ENCODE results near the gene ZSWIM8.

DNA sequence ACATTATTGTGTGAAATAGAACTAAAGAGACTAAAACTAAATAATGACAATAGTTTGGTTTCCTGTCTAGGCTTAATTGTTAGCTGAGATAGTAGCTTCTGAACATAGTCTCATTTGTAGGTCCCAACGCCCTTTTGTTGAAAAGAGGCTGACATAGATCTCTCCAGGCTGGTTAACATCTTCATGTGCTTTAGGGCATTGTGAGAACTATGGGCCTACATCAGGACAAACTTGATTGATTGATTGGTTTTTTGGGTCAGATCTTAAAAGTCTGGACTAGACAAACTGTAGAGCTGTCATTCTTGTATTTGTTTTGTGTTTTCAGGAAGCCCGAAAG, 2.7 kb upstream of the ZSWIM8 start:
- TF ChIP-seq, protein P1, sequence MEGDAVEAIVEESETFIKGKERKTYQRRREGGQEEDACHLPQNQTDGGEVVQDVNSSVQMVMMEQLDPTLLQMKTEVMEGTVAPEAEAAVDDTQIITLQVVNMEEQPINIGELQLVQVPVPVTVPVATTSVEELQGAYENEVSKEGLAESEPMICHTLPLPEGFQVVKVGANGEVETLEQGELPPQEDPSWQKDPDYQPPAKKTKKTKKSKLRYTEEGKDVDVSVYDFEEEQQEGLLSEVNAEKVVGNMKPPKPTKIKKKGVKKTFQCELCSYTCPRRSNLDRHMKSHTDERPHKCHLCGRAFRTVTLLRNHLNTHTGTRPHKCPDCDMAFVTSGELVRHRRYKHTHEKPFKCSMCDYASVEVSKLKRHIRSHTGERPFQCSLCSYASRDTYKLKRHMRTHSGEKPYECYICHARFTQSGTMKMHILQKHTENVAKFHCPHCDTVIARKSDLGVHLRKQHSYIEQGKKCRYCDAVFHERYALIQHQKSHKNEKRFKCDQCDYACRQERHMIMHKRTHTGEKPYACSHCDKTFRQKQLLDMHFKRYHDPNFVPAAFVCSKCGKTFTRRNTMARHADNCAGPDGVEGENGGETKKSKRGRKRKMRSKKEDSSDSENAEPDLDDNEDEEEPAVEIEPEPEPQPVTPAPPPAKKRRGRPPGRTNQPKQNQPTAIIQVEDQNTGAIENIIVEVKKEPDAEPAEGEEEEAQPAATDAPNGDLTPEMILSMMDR (IDR thresholded peaks at IDR 0.05) = no peak
- TF ChIP-seq POLR2A (IDR thresholded peaks at IDR 0.05) = no peak
